Lower leg skin (tissue), 4 donors: ENCODE measurements around the gene KCND2. TPM values are rescaled to one million over a fixed set of nuclear protein-coding genes. Genes with fewer than 3 reads are reported as not detected.

Source experiments
- DNase-seq, 2 donors: peaks; one replicate each; pipeline ENCODE4 v3.0.0-alpha.2; 2019; ENCODE audit warnings: low spot score in 2 of 2
- H3K4me3 ChIP-seq: fragments of 200-600 bp; sonication (generic); 2 replicates; pipeline ENCODE4 v1.5.1; 2017; ENCODE audit warnings: mild to moderate bottlenecking, low read depth; ENCODE audit not compliant: poor library complexity, severe bottlenecking
- CTCF ChIP-seq, 3 donors: fragments of 450-650 bp; IDR thresholded peaks; one replicate each; pipeline ENCODE4 v1.5.1; 2016; ENCODE audit warnings: antibody characterized with exemption in 3 of 3, mild to moderate bottlenecking in 3 of 3, moderate library complexity in 2 of 3
- POLR2A ChIP-seq, 2 donors: fragments of 450-650 bp; IDR thresholded peaks; one replicate each; pipeline ENCODE4 v1.6.1; 2016 to 2017; ENCODE audit warnings: antibody characterized with exemption in 2 of 2, mild to moderate bottlenecking in 1 of 2, moderate library complexity in 1 of 2
- WGBS, 2 donors: methylation state at CpG; one replicate each; pipeline ENCODE4 v1.1.5; 2018; 5-methylcytosine and 5-hydroxymethylcytosine counted together
- intact Hi-C: fragments of 100-400 bp; cut with DNase I; formaldehyde crosslinking; loops from one replicate; pipeline ENCODE4 v1.15.0; 2023; ENCODE audit warnings: low total_unique reads
- total RNA-seq, 4 donors: library from RNA; depleted of rRNA; stranded (reverse); fragments of >200 nt; gene quantifications; one replicate each; pipeline ENCODE4 v1.1.0, GENCODE V29; 2016

KCND2 gene
- total RNA-seq, 4 donors from 2014 or later = 0.11 to 0.25 (median 0.15) TPM

GRCh38 chr7:120582916-120583315 lies 309.9 kb downstream of the KCND2 start:
- TF ChIP-seq POLR2A (IDR thresholded peaks at IDR 0.05) (no peak), CTCF (IDR thresholded peaks at IDR 0.05) (no peak)
- intact Hi-C loops = no loop called here
- WGBS, 2 donors = 93 to 94% methylated on average over 4 of the region's 4 CpGs
- no peak for DNase-seq
- no peak overlapping the region for H3K4me3 ChIP-seq

GRCh38 chr7:120583899-120584586 lies 311.1 kb downstream of the KCND2 start:
- no peak overlapping the region for H3K4me3 ChIP-seq
- 66 to 70% methylated on average over 4 of the region's 4 CpGs for WGBS, 2 donors
- intact Hi-C loops = no loop called here
- TF ChIP-seq CTCF (IDR thresholded peaks at IDR 0.05) (no peak), POLR2A (IDR thresholded peaks at IDR 0.05) (no peak)
- no peak for DNase-seq

GRCh38 chr7:120586571-120586970 lies 313.6 kb downstream of the KCND2 start:
- 25 to 29% methylated on average over 3 of the region's 3 CpGs for WGBS, 2 donors
- intact Hi-C loops = no loop called here
- no peak for DNase-seq
- H3K4me3 ChIP-seq = no peak overlapping the region
- TF ChIP-seq POLR2A (IDR thresholded peaks at IDR 0.05) (no peak), CTCF (IDR thresholded peaks at IDR 0.05) (no peak)

- intact Hi-C loops = no loop called here
- no peak for DNase-seq
- H3K4me3 ChIP-seq = no peak overlapping the region
- 44 to 54% methylated on average over 3 of the region's 3 CpGs for WGBS, 2 donors
- TF ChIP-seq POLR2A (IDR thresholded peaks at IDR 0.05) (no peak), CTCF (IDR thresholded peaks at IDR 0.05) (no peak)
Observed at GRCh38 chr7:120587243-120587642, 314.3 kb downstream of the KCND2 start.

- DNase-seq = no peak
- 14 to 19% methylated on average over 1 of the region's 1 CpG for WGBS, 2 donors
- intact Hi-C loops = no loop called here
- H3K4me3 ChIP-seq = no peak overlapping the region
- TF ChIP-seq CTCF (IDR thresholded peaks at IDR 0.05) (no peak), POLR2A (IDR thresholded peaks at IDR 0.05) (no peak)
Observed at GRCh38 chr7:120588416-120588815, 315.4 kb downstream of the KCND2 start.

- intact Hi-C loops = no loop called here
- no peak for DNase-seq
- 72 to 79% methylated on average over 2 of the region's 2 CpGs for WGBS, 2 donors
- TF ChIP-seq CTCF (IDR thresholded peaks at IDR 0.05) (no peak), POLR2A (IDR thresholded peaks at IDR 0.05) (no peak)
- no peak overlapping the region for H3K4me3 ChIP-seq
Observed at GRCh38 chr7:120588862-120589261, 315.9 kb downstream of the KCND2 start.
